Suprapubic skin (tissue), 4 donors: ENCODE data around the gene TENM3. TPM values are rescaled to one million over a fixed set of nuclear protein-coding genes. Genes with fewer than 3 reads are reported as not detected.

Experiments used
- DNase-seq, 2 donors: peaks; one replicate each; pipeline ENCODE4 v3.0.0-alpha.2; 2019; ENCODE audit warnings: low spot score in 2 of 2
- H3K27ac ChIP-seq: fragments of 200-600 bp; sonication (generic); one replicate; pipeline ENCODE4 v1.5.1; 2019
- H3K27me3 ChIP-seq: fragments of 200-600 bp; sonication (generic); one replicate; pipeline ENCODE4 v1.5.1; 2019
- H3K36me3 ChIP-seq: fragments of 200-600 bp; sonication (generic); one replicate; pipeline ENCODE4 v1.5.1; 2019
- H3K4me1 ChIP-seq: fragments of 200-600 bp; sonication (generic); one replicate; pipeline ENCODE4 v1.5.1; 2019
- H3K4me3 ChIP-seq: fragments of 200-600 bp; sonication (generic); one replicate; pipeline ENCODE4 v1.5.1; 2019; ENCODE audit warnings: mild to moderate bottlenecking
- H3K9me3 ChIP-seq: fragments of 200-600 bp; sonication (generic); one replicate; pipeline ENCODE4 v1.5.1; 2019
- CTCF ChIP-seq, 2 donors: fragments of 200-600 bp in 1 of 2; fragments of 450-650 bp in 1 of 2; sonication (generic) in 1 of 2; IDR thresholded peaks; one replicate each; pipeline ENCODE4 v1.5.1; 2016 to 2019; ENCODE audit warnings: antibody characterized with exemption in 2 of 2, mild to moderate bottlenecking in 1 of 2, moderate library complexity in 1 of 2
- EP300 ChIP-seq: sonication (generic); formaldehyde crosslinking; IDR thresholded peaks from one replicate; pipeline ENCODE4 v1.6.1; 2017; ENCODE audit warnings: antibody characterized with exemption
- POLR2A ChIP-seq, 2 donors: fragments of 450-650 bp; IDR thresholded peaks; one replicate each; pipeline ENCODE4 v1.6.1; 2017; ENCODE audit warnings: antibody characterized with exemption in 2 of 2, mild to moderate bottlenecking in 2 of 2, moderate library complexity in 2 of 2
- POLR2AphosphoS5 ChIP-seq, 3 donors: sonication (generic); formaldehyde crosslinking; IDR thresholded peaks; one replicate each; pipeline ENCODE4 v1.6.1; 2017; ENCODE audit warnings: antibody characterized with exemption in 3 of 3
- WGBS: methylation state at CpG from one replicate; pipeline ENCODE4 v1.1.5; 2018; 5-methylcytosine and 5-hydroxymethylcytosine counted together
- total RNA-seq, 4 donors: library from RNA; depleted of rRNA; stranded (reverse); fragments of >200 nt; gene quantifications; one replicate each; pipeline ENCODE4 v1.1.0, GENCODE V29; 2016

Gene TENM3
- total RNA-seq, 4 donors from 2014 or later: 0.81 to 2.9 (median 1.8) TPM

GRCh38 chr4:182258441-182259000 is 15.3 kb downstream of the TENM3 start:
- Histone ChIP-seq H3K27ac (no peak overlapping the region), H3K27me3 (no peaks in the 10 kb centered on the region), H3K4me1 (no peaks in the 10 kb centered on the region), H3K9me3 (no peaks in the 10 kb centered on the region), H3K4me3 (no peak overlapping the region), H3K36me3 (no peaks in the 10 kb centered on the region)
- DNase-seq: no peak
- no peak for TF ChIP-seq POLR2A (IDR thresholded peaks at IDR 0.05)
- TF ChIP-seq POLR2AphosphoS5 (IDR thresholded peaks at IDR 0.05): no peak
- TF ChIP-seq CTCF (IDR thresholded peaks at IDR 0.05): no peak
- TF ChIP-seq EP300: no peak
- 57% methylated on average over 4 of the region's 4 CpGs for WGBS

- no peak overlapping the region for H3K27ac ChIP-seq
- no peaks in the 10 kb centered on the region for H3K4me1 ChIP-seq
- H3K36me3 ChIP-seq: no peaks in the 10 kb centered on the region
- H3K4me3 ChIP-seq: no peak overlapping the region
- H3K9me3 ChIP-seq: no peaks in the 10 kb centered on the region
- WGBS: 86% methylated on average over 8 of the region's 8 CpGs
- TF ChIP-seq POLR2AphosphoS5 (IDR thresholded peaks at IDR 0.05) (no peak), EP300 (no peak), CTCF (IDR thresholded peaks at IDR 0.05) (no peak), POLR2A (IDR thresholded peaks at IDR 0.05) (no peak)
- no peak for DNase-seq
- H3K27me3 ChIP-seq: no peaks in the 10 kb centered on the region
Measured at GRCh38 chr4:182261651-182262223, 18.5 kb downstream of the TENM3 start.

GRCh38 chr4:182263562-182263961 is 20.4 kb downstream of the TENM3 start:
- 91% methylated on average over 10 of the region's 10 CpGs for WGBS
- H3K9me3 ChIP-seq: no peaks in the 10 kb centered on the region

GRCh38 chr4:182264139-182264752 is 21.0 kb downstream of the TENM3 start:
- DNase-seq: no peak
- no peaks in the 10 kb centered on the region for H3K9me3 ChIP-seq
- no peak overlapping the region for H3K27ac ChIP-seq
- no peaks in the 10 kb centered on the region for H3K36me3 ChIP-seq
- H3K4me1 ChIP-seq: no peaks in the 10 kb centered on the region
- no peaks in the 10 kb centered on the region for H3K27me3 ChIP-seq
- H3K4me3 ChIP-seq: no peak overlapping the region
- TF ChIP-seq POLR2A (IDR thresholded peaks at IDR 0.05): no peak
- TF ChIP-seq POLR2AphosphoS5 (IDR thresholded peaks at IDR 0.05): no peak
- TF ChIP-seq CTCF (IDR thresholded peaks at IDR 0.05): no peak
- no peak for TF ChIP-seq EP300
- WGBS: 77% methylated on average over 13 of the region's 13 CpGs

More at GRCh38 chr4:182263562-182263961, 20.4 kb downstream of the TENM3 start:
- Histone ChIP-seq H3K36me3 (no peaks in the 10 kb centered on the region), H3K27ac (no peak overlapping the region), H3K4me1 (no peaks in the 10 kb centered on the region), H3K4me3 (no peak overlapping the region), H3K27me3 (no peaks in the 10 kb centered on the region)
- TF ChIP-seq EP300 (no peak), CTCF (IDR thresholded peaks at IDR 0.05) (no peak), POLR2AphosphoS5 (IDR thresholded peaks at IDR 0.05) (no peak), POLR2A (IDR thresholded peaks at IDR 0.05) (no peak)
- DNase-seq: no peak

- Histone ChIP-seq H3K9me3 (no peaks in the 10 kb centered on the region), H3K36me3 (no peaks in the 10 kb centered on the region), H3K27me3 (no peaks in the 10 kb centered on the region), H3K27ac (no peak overlapping the region), H3K4me1 (no peaks in the 10 kb centered on the region), H3K4me3 (no peak overlapping the region)
- WGBS: 42% methylated on average over 3 of the region's 3 CpGs
- DNase-seq: no peak
- TF ChIP-seq POLR2AphosphoS5 (IDR thresholded peaks at IDR 0.05) (no peak), CTCF (IDR thresholded peaks at IDR 0.05) (no peak), POLR2A (IDR thresholded peaks at IDR 0.05) (no peak), EP300 (no peak)
Measured at GRCh38 chr4:182265881-182266280, 22.7 kb downstream of the TENM3 start.
